H9 (cell line): ENCODE data around the gene ZNF700. TPM values are rescaled to one million over a fixed set of nuclear protein-coding genes. Genes with fewer than 3 reads are reported as not detected.
"Not testable (repeated sequence)": the region's sequence is repeated elsewhere in the genome, so short reads cannot be mapped to it uniquely, and the experiment has no call there.

Experiments
- DNase-seq: peaks from one replicate; pipeline ENCODE4 v3.0.0-alpha.2; 2017
- H2AFZ ChIP-seq: one replicate; pipeline ENCODE4 v1.6.1; 2013; ENCODE audit warnings: mild to moderate bottlenecking, low read length, control low read depth, moderate library complexity
- H2AK5ac ChIP-seq: 2 replicates; pipeline ENCODE4 v1.6.1; 2013; ENCODE audit warnings: low read length, control low read depth, mixed read lengths; ENCODE audit not compliant: insufficient read length
- H2BK120ac ChIP-seq: one replicate; pipeline ENCODE4 v1.6.1; 2013; ENCODE audit warnings: low read depth, mild to moderate bottlenecking, low read length, control low read depth, inconsistent platforms; ENCODE audit not compliant: poor library complexity, severe bottlenecking
- H2BK12ac ChIP-seq: 2 replicates; pipeline ENCODE4 v1.6.1; 2013; ENCODE audit warnings: low read length, control low read depth, mixed read lengths, low read depth; ENCODE audit not compliant: insufficient read length
- H2BK15ac ChIP-seq: 2 replicates; pipeline ENCODE4 v1.6.1; 2013; ENCODE audit warnings: low read depth, low read length, control low read depth
- H2BK20ac ChIP-seq: one replicate; pipeline ENCODE4 v1.6.1; 2013; ENCODE audit warnings: low read depth, mild to moderate bottlenecking, low read length, control low read depth, inconsistent platforms; ENCODE audit not compliant: poor library complexity, severe bottlenecking
- H2BK5ac ChIP-seq: 2 replicates; pipeline ENCODE4 v1.6.1; 2013; ENCODE audit warnings: low read length, control low read depth, mixed read lengths; ENCODE audit not compliant: insufficient read length
- H3K14ac ChIP-seq: 2 replicates; pipeline ENCODE4 v1.6.1; 2013; ENCODE audit warnings: low read length, control low read depth; ENCODE audit not compliant: insufficient read depth
- H3K18ac ChIP-seq: 2 replicates; pipeline ENCODE4 v1.6.1; 2013; ENCODE audit warnings: low read depth, mild to moderate bottlenecking, mixed read lengths, low read length, control low read depth; ENCODE audit not compliant: insufficient read length
- H3K23ac ChIP-seq: 2 replicates; pipeline ENCODE4 v1.6.1; 2013; ENCODE audit warnings: low read length, control low read depth, mixed read lengths, low read depth; ENCODE audit not compliant: insufficient read length
- H3K23me2 ChIP-seq: 2 replicates; pipeline ENCODE4 v1.6.1; 2013; ENCODE audit warnings: low read depth, mild to moderate bottlenecking, mixed read lengths, low read length, control low read depth; ENCODE audit not compliant: insufficient read length, poor library complexity, severe bottlenecking
- H3K27ac ChIP-seq: 2 replicates; pipeline ENCODE4 v1.5.1; 2013; ENCODE audit warnings: low read length, control low read depth, mixed read lengths, low read depth; ENCODE audit not compliant: insufficient read length
- H3K27me3 ChIP-seq: 2 replicates; pipeline ENCODE4 v1.6.1; 2013; ENCODE audit warnings: low read length, control low read depth, inconsistent platforms; ENCODE audit not compliant: insufficient read depth
- H3K4ac ChIP-seq: 2 replicates; pipeline ENCODE4 v1.6.1; 2013; ENCODE audit warnings: low read depth, mild to moderate bottlenecking, control low read depth, inconsistent platforms, low read length, moderate library complexity
- H3K4me1 ChIP-seq: 2 replicates; pipeline ENCODE4 v1.6.1; 2013; ENCODE audit warnings: low read length, control low read depth, inconsistent platforms; ENCODE audit not compliant: insufficient read depth
- H3K4me2 ChIP-seq: 2 replicates; pipeline ENCODE4 v1.6.1; 2013; ENCODE audit warnings: low read length, control low read depth, mixed read lengths; ENCODE audit not compliant: insufficient read length, insufficient read depth
- H3K56ac ChIP-seq: 2 replicates; pipeline ENCODE4 v1.6.1; 2013; ENCODE audit warnings: low read depth, mild to moderate bottlenecking, mixed read lengths, low read length, control low read depth; ENCODE audit not compliant: insufficient read length
- H3K79me1 ChIP-seq: 2 replicates; pipeline ENCODE4 v1.6.1; 2013; ENCODE audit warnings: low read depth, mild to moderate bottlenecking, moderate library complexity, low read length, control low read depth, inconsistent platforms; ENCODE audit not compliant: insufficient read depth, poor library complexity, severe bottlenecking
- H3K79me2 ChIP-seq: 2 replicates; pipeline ENCODE4 v1.6.1; 2013; ENCODE audit warnings: low read length, control low read depth, inconsistent platforms; ENCODE audit not compliant: insufficient read depth
- H3K9ac ChIP-seq: 2 replicates; pipeline ENCODE4 v1.6.1; 2013; ENCODE audit warnings: low read length, control low read depth, mixed read lengths; ENCODE audit not compliant: insufficient read length; ENCODE audit errors: extremely low read depth
- H3K9me3 ChIP-seq: one replicate; pipeline ENCODE4 v1.6.1; 2013; ENCODE audit warnings: low read depth, low read length, inconsistent platforms; ENCODE audit not compliant: control insufficient read depth
- H3T11ph ChIP-seq: one replicate; pipeline ENCODE4 v1.6.1; 2013; ENCODE audit warnings: mild to moderate bottlenecking, low read length, control low read depth, inconsistent platforms
- H4K20me1 ChIP-seq: one replicate; pipeline ENCODE4 v1.6.1; 2013; ENCODE audit not compliant: control insufficient read depth, insufficient read length, insufficient read depth
- H4K5ac ChIP-seq: 2 replicates; pipeline ENCODE4 v1.6.1; 2013; ENCODE audit warnings: low read depth, mild to moderate bottlenecking, mixed read lengths, low read length, control low read depth; ENCODE audit not compliant: insufficient read length
- H4K8ac ChIP-seq: replicated peaks from 2 replicates; pipeline ENCODE4 v1.6.1; 2013; ENCODE audit warnings: low read length, control low read depth, mixed read lengths, low read depth; ENCODE audit not compliant: insufficient read length
- H4K91ac ChIP-seq: 2 replicates; pipeline ENCODE4 v1.6.1; 2013; ENCODE audit warnings: low read depth, mild to moderate bottlenecking, moderate library complexity, mixed read lengths, low read length, control low read depth; ENCODE audit not compliant: insufficient read length
- H3K27ac Mint-ChIP-seq, 3 experiments: 2 replicates in 2 of 3; 3 replicates in 1 of 3; pipeline ENCODE4 v1.8.0; 2020 to 2021; ENCODE audit warnings: mixed read lengths in 3 of 3, mild to moderate bottlenecking in 1 of 3, moderate library complexity in 1 of 3
- H3K27me3 Mint-ChIP-seq: 2 replicates; pipeline ENCODE4 v1.8.0; 2021; ENCODE audit warnings: low read depth, mild to moderate bottlenecking, moderate library complexity, mixed read lengths
- H3K36me3 Mint-ChIP-seq, 3 experiments: 2 replicates in 2 of 3; 3 replicates in 1 of 3; pipeline ENCODE4 v1.8.0; 2020 to 2021; ENCODE audit warnings: low read depth in 3 of 3, mixed read lengths in 3 of 3; ENCODE audit not compliant: insufficient read depth in 1 of 3
- H3K4me1 Mint-ChIP-seq, 2 experiments: 2 replicates each; pipeline ENCODE4 v1.8.0; 2020; ENCODE audit warnings: mixed read lengths in 2 of 2
- H3K4me3 Mint-ChIP-seq, 2 experiments: 2 replicates in 1 of 2; 3 replicates in 1 of 2; pipeline ENCODE4 v1.8.0; 2020 to 2021; ENCODE audit warnings: mild to moderate bottlenecking in 2 of 2, mixed read lengths in 2 of 2, moderate library complexity in 1 of 2
- H3K9me3 Mint-ChIP-seq, 2 experiments: 2 replicates in 1 of 2; 3 replicates in 1 of 2; pipeline ENCODE4 v1.8.0; 2020; ENCODE audit warnings: mild to moderate bottlenecking in 2 of 2, mixed read lengths in 2 of 2, moderate library complexity in 1 of 2
- WGBS: extraction: QIAGEN DNeasy Blood & Tissue Kit; methylation state at CpG from one replicate; pipeline ENCODE4 v1.1.7; 2013; ENCODE audit warnings: missing lambda C conversion rate, low lambda C conversion rate, mixed read lengths; ENCODE audit not compliant: insufficient read length; ENCODE audit errors: extremely low coverage; 5-methylcytosine and 5-hydroxymethylcytosine counted together
- total RNA-seq: library from RNA; stranded (reverse); gene quantifications from 2 replicates; pipeline ENCODE4 v1.2.1, GENCODE V29; 2021

ZNF700 gene
- total RNA-seq, 1 experiment from 2014 or later = 9.9 TPM

- not testable (repeated sequence) for H3K27ac ChIP-seq, H3K79me2 ChIP-seq, H3K27me3 Mint-ChIP-seq, H3K23ac ChIP-seq, H3K14ac ChIP-seq, H4K20me1 ChIP-seq, H3K56ac ChIP-seq, H4K91ac ChIP-seq, H2BK5ac ChIP-seq, H3K4me1 ChIP-seq, DNase-seq, H3K27me3 ChIP-seq, H2BK120ac ChIP-seq, H3K23me2 ChIP-seq, H3K9ac ChIP-seq, H2AFZ ChIP-seq, H3K27ac Mint-ChIP-seq, H2BK20ac ChIP-seq, H3K4ac ChIP-seq, H3K4me1 Mint-ChIP-seq, H4K8ac ChIP-seq, H3K4me3 Mint-ChIP-seq, H3K79me1 ChIP-seq, H4K5ac ChIP-seq, H2BK15ac ChIP-seq, H2AK5ac ChIP-seq, H3K4me2 ChIP-seq, H2BK12ac ChIP-seq, H3K18ac ChIP-seq, H3T11ph ChIP-seq
- Mint-ChIP-seq H3K9me3 (peaks cover 85 to 87% of the 10 kb centered on the region in 2 experiments), H3K36me3 (peaks cover 40 to 48% (median 48%) of the 10 kb centered on the region in 3 experiments)
- no CpG with 5 or more reads among the region's 4 CpGs for WGBS
- H3K9me3 ChIP-seq = peaks cover 29% of the 10 kb centered on the region
Measured at GRCh38 chr19:11914417-11915051, 10.4 kb upstream of the ZNF700 start.
